HG02973 (cell line): ENCODE measurements around the gene ULK3.

Experiments
- ATAC-seq: cut with Tn5 transposase; IDR thresholded peaks from one replicate; pipeline ENCODE4 v1.9.1; 2021; ENCODE audit warnings: moderate library complexity; ENCODE audit not compliant: unreplicated experiment

The ULK3 gene

GRCh38 chr15:74868059-74868458 lies 25.1 kb upstream of the ULK3 start:
- no peak for ATAC-seq

- ATAC-seq, result no peak
Observed at GRCh38 chr15:74867466-74868038, 24.6 kb upstream of the ULK3 start.

- ATAC-seq, result no peak
Observed at GRCh38 chr15:74866090-74866489, 23.1 kb upstream of the ULK3 start.

GRCh38 chr15:74865316-74865715 lies 22.4 kb upstream of the ULK3 start:
- no peak for ATAC-seq

- no peak for ATAC-seq
Observed at GRCh38 chr15:74864296-74864695, 21.3 kb upstream of the ULK3 start.

- no peak for ATAC-seq
Observed at GRCh38 chr15:74863239-74864056, 20.5 kb upstream of the ULK3 start.

GRCh38 chr15:74858369-74858740 lies 15.4 kb upstream of the ULK3 start:
- ATAC-seq, result no peak

- no peak for ATAC-seq
Observed at GRCh38 chr15:74857671-74858368, 14.9 kb upstream of the ULK3 start.

GRCh38 chr15:74857082-74857655 lies 14.2 kb upstream of the ULK3 start:
- peak; percentile 72 for ATAC-seq

- ATAC-seq, result no peak
Observed at GRCh38 chr15:74856537-74856936, 13.6 kb upstream of the ULK3 start.

- ATAC-seq, result no peak
Observed at GRCh38 chr15:74855857-74856256, 12.9 kb upstream of the ULK3 start.

GRCh38 chr15:74854453-74855022 lies 11.6 kb upstream of the ULK3 start:
- no peak for ATAC-seq

- ATAC-seq, result no peak
Observed at GRCh38 chr15:74851960-74852359, 9.0 kb upstream of the ULK3 start.

- ATAC-seq, result no peak
Observed at GRCh38 chr15:74850393-74850792, 7.4 kb upstream of the ULK3 start.

- ATAC-seq, result no peak
Observed at GRCh38 chr15:74847432-74847831, 4.5 kb upstream of the ULK3 start.

GRCh38 chr15:74845581-74845980 lies 2.6 kb upstream of the ULK3 start:
- no peak for ATAC-seq

GRCh38 chr15:74845208-74845568 lies 2.2 kb upstream of the ULK3 start:
- no peak for ATAC-seq

GRCh38 chr15:74844319-74845207 lies 1.6 kb upstream of the ULK3 start:
- no peak for ATAC-seq

- ATAC-seq, result no peak
Observed at GRCh38 chr15:74843891-74844299, 939 bp upstream of the ULK3 start.

- ATAC-seq, result no peak
Observed at GRCh38 chr15:74843445-74843828, 481 bp upstream of the ULK3 start.
